H9 (cell line): ENCODE data around the gene GRID1. TPM values are rescaled to one million over a fixed set of nuclear protein-coding genes. Genes with fewer than 3 reads are reported as not detected.

Experiments used
- DNase-seq: peaks from one replicate; pipeline ENCODE4 v3.0.0-alpha.2; 2017
- H2AFZ ChIP-seq: one replicate; pipeline ENCODE4 v1.6.1; 2013; ENCODE audit warnings: mild to moderate bottlenecking, low read length, control low read depth, moderate library complexity
- H2AK5ac ChIP-seq: 2 replicates; pipeline ENCODE4 v1.6.1; 2013; ENCODE audit warnings: low read length, control low read depth, mixed read lengths; ENCODE audit not compliant: insufficient read length
- H2BK120ac ChIP-seq: one replicate; pipeline ENCODE4 v1.6.1; 2013; ENCODE audit warnings: low read depth, mild to moderate bottlenecking, low read length, control low read depth, inconsistent platforms; ENCODE audit not compliant: poor library complexity, severe bottlenecking
- H2BK12ac ChIP-seq: 2 replicates; pipeline ENCODE4 v1.6.1; 2013; ENCODE audit warnings: low read length, control low read depth, mixed read lengths, low read depth; ENCODE audit not compliant: insufficient read length
- H2BK15ac ChIP-seq: 2 replicates; pipeline ENCODE4 v1.6.1; 2013; ENCODE audit warnings: low read depth, low read length, control low read depth
- H2BK20ac ChIP-seq: one replicate; pipeline ENCODE4 v1.6.1; 2013; ENCODE audit warnings: low read depth, mild to moderate bottlenecking, low read length, control low read depth, inconsistent platforms; ENCODE audit not compliant: poor library complexity, severe bottlenecking
- H2BK5ac ChIP-seq: 2 replicates; pipeline ENCODE4 v1.6.1; 2013; ENCODE audit warnings: low read length, control low read depth, mixed read lengths; ENCODE audit not compliant: insufficient read length
- H3K14ac ChIP-seq: 2 replicates; pipeline ENCODE4 v1.6.1; 2013; ENCODE audit warnings: low read length, control low read depth; ENCODE audit not compliant: insufficient read depth
- H3K18ac ChIP-seq: 2 replicates; pipeline ENCODE4 v1.6.1; 2013; ENCODE audit warnings: low read depth, mild to moderate bottlenecking, mixed read lengths, low read length, control low read depth; ENCODE audit not compliant: insufficient read length
- H3K23ac ChIP-seq: 2 replicates; pipeline ENCODE4 v1.6.1; 2013; ENCODE audit warnings: low read length, control low read depth, mixed read lengths, low read depth; ENCODE audit not compliant: insufficient read length
- H3K23me2 ChIP-seq: 2 replicates; pipeline ENCODE4 v1.6.1; 2013; ENCODE audit warnings: low read depth, mild to moderate bottlenecking, mixed read lengths, low read length, control low read depth; ENCODE audit not compliant: insufficient read length, poor library complexity, severe bottlenecking
- H3K27ac ChIP-seq: 2 replicates; pipeline ENCODE4 v1.5.1; 2013; ENCODE audit warnings: low read length, control low read depth, mixed read lengths, low read depth; ENCODE audit not compliant: insufficient read length
- H3K27me3 ChIP-seq: 2 replicates; pipeline ENCODE4 v1.6.1; 2013; ENCODE audit warnings: low read length, control low read depth, inconsistent platforms; ENCODE audit not compliant: insufficient read depth
- H3K4ac ChIP-seq: 2 replicates; pipeline ENCODE4 v1.6.1; 2013; ENCODE audit warnings: low read depth, mild to moderate bottlenecking, control low read depth, inconsistent platforms, low read length, moderate library complexity
- H3K4me1 ChIP-seq: 2 replicates; pipeline ENCODE4 v1.6.1; 2013; ENCODE audit warnings: low read length, control low read depth, inconsistent platforms; ENCODE audit not compliant: insufficient read depth
- H3K4me2 ChIP-seq: 2 replicates; pipeline ENCODE4 v1.6.1; 2013; ENCODE audit warnings: low read length, control low read depth, mixed read lengths; ENCODE audit not compliant: insufficient read length, insufficient read depth
- H3K56ac ChIP-seq: 2 replicates; pipeline ENCODE4 v1.6.1; 2013; ENCODE audit warnings: low read depth, mild to moderate bottlenecking, mixed read lengths, low read length, control low read depth; ENCODE audit not compliant: insufficient read length
- H3K79me1 ChIP-seq: 2 replicates; pipeline ENCODE4 v1.6.1; 2013; ENCODE audit warnings: low read depth, mild to moderate bottlenecking, moderate library complexity, low read length, control low read depth, inconsistent platforms; ENCODE audit not compliant: insufficient read depth, poor library complexity, severe bottlenecking
- H3K79me2 ChIP-seq: 2 replicates; pipeline ENCODE4 v1.6.1; 2013; ENCODE audit warnings: low read length, control low read depth, inconsistent platforms; ENCODE audit not compliant: insufficient read depth
- H3K9ac ChIP-seq: 2 replicates; pipeline ENCODE4 v1.6.1; 2013; ENCODE audit warnings: low read length, control low read depth, mixed read lengths; ENCODE audit not compliant: insufficient read length; ENCODE audit errors: extremely low read depth
- H3K9me3 ChIP-seq: one replicate; pipeline ENCODE4 v1.6.1; 2013; ENCODE audit warnings: low read depth, low read length, inconsistent platforms; ENCODE audit not compliant: control insufficient read depth
- H3T11ph ChIP-seq: one replicate; pipeline ENCODE4 v1.6.1; 2013; ENCODE audit warnings: mild to moderate bottlenecking, low read length, control low read depth, inconsistent platforms
- H4K20me1 ChIP-seq: one replicate; pipeline ENCODE4 v1.6.1; 2013; ENCODE audit not compliant: control insufficient read depth, insufficient read length, insufficient read depth
- H4K5ac ChIP-seq: 2 replicates; pipeline ENCODE4 v1.6.1; 2013; ENCODE audit warnings: low read depth, mild to moderate bottlenecking, mixed read lengths, low read length, control low read depth; ENCODE audit not compliant: insufficient read length
- H4K8ac ChIP-seq: replicated peaks from 2 replicates; pipeline ENCODE4 v1.6.1; 2013; ENCODE audit warnings: low read length, control low read depth, mixed read lengths, low read depth; ENCODE audit not compliant: insufficient read length
- H4K91ac ChIP-seq: 2 replicates; pipeline ENCODE4 v1.6.1; 2013; ENCODE audit warnings: low read depth, mild to moderate bottlenecking, moderate library complexity, mixed read lengths, low read length, control low read depth; ENCODE audit not compliant: insufficient read length
- H3K27ac Mint-ChIP-seq, 3 experiments: 2 replicates in 2 of 3; 3 replicates in 1 of 3; pipeline ENCODE4 v1.8.0; 2020 to 2021; ENCODE audit warnings: mixed read lengths in 3 of 3, mild to moderate bottlenecking in 1 of 3, moderate library complexity in 1 of 3
- H3K27me3 Mint-ChIP-seq: 2 replicates; pipeline ENCODE4 v1.8.0; 2021; ENCODE audit warnings: low read depth, mild to moderate bottlenecking, moderate library complexity, mixed read lengths
- H3K36me3 Mint-ChIP-seq, 3 experiments: 2 replicates in 2 of 3; 3 replicates in 1 of 3; pipeline ENCODE4 v1.8.0; 2020 to 2021; ENCODE audit warnings: low read depth in 3 of 3, mixed read lengths in 3 of 3; ENCODE audit not compliant: insufficient read depth in 1 of 3
- H3K4me1 Mint-ChIP-seq, 2 experiments: 2 replicates each; pipeline ENCODE4 v1.8.0; 2020; ENCODE audit warnings: mixed read lengths in 2 of 2
- H3K4me3 Mint-ChIP-seq, 2 experiments: 2 replicates in 1 of 2; 3 replicates in 1 of 2; pipeline ENCODE4 v1.8.0; 2020 to 2021; ENCODE audit warnings: mild to moderate bottlenecking in 2 of 2, mixed read lengths in 2 of 2, moderate library complexity in 1 of 2
- H3K9me3 Mint-ChIP-seq, 2 experiments: 2 replicates in 1 of 2; 3 replicates in 1 of 2; pipeline ENCODE4 v1.8.0; 2020; ENCODE audit warnings: mild to moderate bottlenecking in 2 of 2, mixed read lengths in 2 of 2, moderate library complexity in 1 of 2
- WGBS: extraction: QIAGEN DNeasy Blood & Tissue Kit; methylation state at CpG from one replicate; pipeline ENCODE4 v1.1.7; 2013; ENCODE audit warnings: missing lambda C conversion rate, low lambda C conversion rate, mixed read lengths; ENCODE audit not compliant: insufficient read length; ENCODE audit errors: extremely low coverage; 5-methylcytosine and 5-hydroxymethylcytosine counted together
- total RNA-seq: library from RNA; stranded (reverse); gene quantifications from 2 replicates; pipeline ENCODE4 v1.2.1, GENCODE V29; 2021
- TF ChIP-seq, protein P1 (sequence below): fragments of 200-600 bp; sonication (generic); conservative IDR thresholded peaks from 3 replicates; pipeline ENCODE4 v1.8.0; 2021; ENCODE audit warnings: antibody characterized with exemption, mild to moderate bottlenecking

The GRID1 gene
- total RNA-seq, 1 experiment from 2014 or later, result 0.35 TPM

DNA sequence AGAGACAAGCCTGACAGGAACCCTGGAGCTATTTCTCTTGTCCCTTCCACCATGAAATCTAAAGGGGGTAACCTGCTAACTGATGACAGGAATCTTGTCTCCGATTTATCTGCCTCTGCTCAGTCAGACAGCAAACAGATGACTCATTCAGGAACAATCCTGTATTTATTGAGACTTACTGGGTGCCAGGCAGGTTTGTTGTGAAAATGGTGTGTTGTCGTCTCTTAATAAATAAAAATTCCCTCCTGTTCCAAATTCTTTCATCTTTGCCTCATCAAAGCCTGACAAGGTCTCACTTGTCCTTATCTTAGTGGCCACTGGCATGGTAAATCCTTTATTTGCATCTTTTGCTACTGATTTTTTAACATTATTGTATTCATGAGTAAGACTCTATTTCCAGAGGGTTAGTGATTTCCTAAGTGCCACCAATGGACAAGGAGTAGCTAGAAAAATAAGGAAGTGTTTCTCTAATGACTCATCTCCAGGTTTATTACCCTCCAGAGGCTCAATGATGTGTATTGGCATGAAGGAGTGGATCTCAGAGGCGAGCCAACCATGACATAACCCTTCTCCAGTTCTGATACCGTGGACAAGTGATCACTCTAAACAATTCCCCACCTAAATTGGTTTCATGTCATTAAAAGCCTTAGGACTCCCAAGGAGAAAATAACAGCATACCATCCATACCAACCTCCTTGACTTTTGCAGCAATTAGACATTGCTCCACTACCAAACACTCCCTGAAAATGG, 724.0 kb downstream of the GRID1 start:
- no peak overlapping the region for H3K27ac ChIP-seq
- no peak overlapping the region for H3K4ac ChIP-seq
- no peak overlapping the region for H2BK120ac ChIP-seq
- no peak overlapping the region for H3K56ac ChIP-seq
- no peak overlapping the region for H3K4me2 ChIP-seq
- H4K91ac ChIP-seq, result no peak overlapping the region
- Mint-ChIP-seq H3K4me1 (peaks cover 0 to 6% of the 10 kb centered on the region in 2 experiments; a peak in 2 of 4 replicates), H3K27me3 (no peaks in the 10 kb centered on the region), H3K27ac (no peak overlapping the region), H3K4me3 (no peak overlapping the region), H3K36me3 (no peaks in the 10 kb centered on the region), H3K9me3 (no peaks in the 10 kb centered on the region)
- no peak overlapping the region for H3K18ac ChIP-seq
- no peaks in the 10 kb centered on the region; the same call in 1 of the 2 replicates for H3K79me2 ChIP-seq
- no CpG with 5 or more reads among the region's 4 CpGs for WGBS
- no peaks in the 10 kb centered on the region for H3K27me3 ChIP-seq
- no peak overlapping the region for H2BK15ac ChIP-seq
- no peaks in the 10 kb centered on the region; the same call in 1 of the 2 replicates for H3K4me1 ChIP-seq
- H3K23ac ChIP-seq, result no peak overlapping the region
- no peak for DNase-seq
- TF ChIP-seq, protein P1, sequence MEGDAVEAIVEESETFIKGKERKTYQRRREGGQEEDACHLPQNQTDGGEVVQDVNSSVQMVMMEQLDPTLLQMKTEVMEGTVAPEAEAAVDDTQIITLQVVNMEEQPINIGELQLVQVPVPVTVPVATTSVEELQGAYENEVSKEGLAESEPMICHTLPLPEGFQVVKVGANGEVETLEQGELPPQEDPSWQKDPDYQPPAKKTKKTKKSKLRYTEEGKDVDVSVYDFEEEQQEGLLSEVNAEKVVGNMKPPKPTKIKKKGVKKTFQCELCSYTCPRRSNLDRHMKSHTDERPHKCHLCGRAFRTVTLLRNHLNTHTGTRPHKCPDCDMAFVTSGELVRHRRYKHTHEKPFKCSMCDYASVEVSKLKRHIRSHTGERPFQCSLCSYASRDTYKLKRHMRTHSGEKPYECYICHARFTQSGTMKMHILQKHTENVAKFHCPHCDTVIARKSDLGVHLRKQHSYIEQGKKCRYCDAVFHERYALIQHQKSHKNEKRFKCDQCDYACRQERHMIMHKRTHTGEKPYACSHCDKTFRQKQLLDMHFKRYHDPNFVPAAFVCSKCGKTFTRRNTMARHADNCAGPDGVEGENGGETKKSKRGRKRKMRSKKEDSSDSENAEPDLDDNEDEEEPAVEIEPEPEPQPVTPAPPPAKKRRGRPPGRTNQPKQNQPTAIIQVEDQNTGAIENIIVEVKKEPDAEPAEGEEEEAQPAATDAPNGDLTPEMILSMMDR, result no peak
- H2BK12ac ChIP-seq, result no peak overlapping the region
- H3T11ph ChIP-seq, result no peak overlapping the region
- no peak overlapping the region for H2AFZ ChIP-seq
- H3K23me2 ChIP-seq, result no peaks in the 10 kb centered on the region
- H3K9ac ChIP-seq, result no peak overlapping the region
- no peak overlapping the region for H4K5ac ChIP-seq
- no peak overlapping the region for H3K14ac ChIP-seq
- no peaks in the 10 kb centered on the region for H4K20me1 ChIP-seq
- no peak overlapping the region for H2BK5ac ChIP-seq
- no peaks in the 10 kb centered on the region for H3K9me3 ChIP-seq
- H2AK5ac ChIP-seq, result no peak overlapping the region
- no peak overlapping the region for H2BK20ac ChIP-seq
- H3K79me1 ChIP-seq, result no peaks in the 10 kb centered on the region
- H4K8ac ChIP-seq, result no peak overlapping the region
